ENCODE measurements around the gene UXS1.

The UXS1 gene

DNA sequence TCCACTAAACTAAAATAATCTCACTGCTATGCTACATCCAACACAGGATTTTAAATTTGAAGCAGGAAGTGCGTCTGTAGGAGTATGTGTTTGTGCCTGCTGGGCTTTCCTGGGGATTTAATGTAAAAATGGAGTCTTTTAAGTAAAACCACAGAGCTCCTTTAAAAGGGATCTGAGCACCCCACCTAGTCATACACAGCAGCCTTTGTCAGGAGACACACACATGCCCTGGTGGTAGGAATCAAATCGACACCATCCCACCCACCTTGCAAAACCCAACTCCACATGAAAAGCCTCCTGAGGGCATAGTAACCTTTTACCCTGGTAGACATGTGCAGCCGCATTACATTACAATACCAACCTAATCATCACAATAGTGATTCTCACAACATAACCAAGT, 29.1 kb downstream of the UXS1 start:
- Histone ChIP-seq H3K4me3 (ENCODE audit: low read length) (no peak overlapping the region), H3K9ac (ENCODE audit: low read length) (no peak overlapping the region), H3K4me1 (ENCODE audit: low read length) (peaks cover 15% of the 10 kb centered on the region)

DNA sequence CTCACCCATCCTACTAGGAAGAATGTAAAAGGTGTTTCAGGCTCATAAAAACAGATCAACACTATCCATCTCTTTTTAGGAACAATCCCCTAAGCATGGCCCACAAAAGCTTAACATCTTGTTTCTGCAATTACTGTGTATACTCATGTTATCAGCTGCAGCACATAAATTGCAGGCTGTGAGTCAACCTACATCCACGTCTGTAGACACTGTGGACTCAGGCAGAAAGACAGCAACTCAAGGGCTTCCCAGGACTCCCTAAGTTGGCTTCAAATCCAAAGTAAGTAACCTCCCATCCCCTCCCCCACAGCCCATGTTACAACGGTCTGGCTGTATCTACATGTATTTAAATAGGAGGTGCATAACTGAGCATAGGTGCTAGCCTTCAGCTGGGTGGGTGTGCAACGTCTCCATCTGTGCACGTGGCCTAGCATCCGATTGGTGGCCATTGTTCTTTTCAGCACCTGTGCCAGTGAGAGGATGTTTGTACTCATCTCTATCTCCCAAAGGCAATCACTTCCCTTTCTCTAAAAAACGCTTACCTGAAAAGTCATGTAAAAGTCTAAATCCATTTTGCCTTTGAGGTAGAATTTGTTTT, 30.1 kb downstream of the UXS1 start:
- peaks cover 14% of the 10 kb centered on the region; the same call in 1 of the 2 replicates for H3K79me2 ChIP-seq (ENCODE audit: low read length)
- no peaks in the 10 kb centered on the region for H3K27me3 ChIP-seq (ENCODE audit: low read depth, low read length)
- peaks cover 6% of the 10 kb centered on the region for H3K36me3 ChIP-seq (replicated peaks; ENCODE audit: low read depth, low read length)
- no peak overlapping the region for H2AFZ ChIP-seq (ENCODE audit: low read depth, low read length)
- H3K4me1 ChIP-seq (ENCODE audit: low read length), result peaks cover 15% of the 10 kb centered on the region
- no peaks in the 10 kb centered on the region for H3K9me3 ChIP-seq (ENCODE audit: insufficient read depth, low read length)
- no peak overlapping the region for H3K27ac ChIP-seq (ENCODE audit: low read length)
- no peak overlapping the region for H3K4me2 ChIP-seq (ENCODE audit: low read length)
- no peak for TF ChIP-seq EZH2phosphoT487 (IDR thresholded peaks at IDR 0.05; ENCODE audit: low read depth)
- TF ChIP-seq, protein P1, sequence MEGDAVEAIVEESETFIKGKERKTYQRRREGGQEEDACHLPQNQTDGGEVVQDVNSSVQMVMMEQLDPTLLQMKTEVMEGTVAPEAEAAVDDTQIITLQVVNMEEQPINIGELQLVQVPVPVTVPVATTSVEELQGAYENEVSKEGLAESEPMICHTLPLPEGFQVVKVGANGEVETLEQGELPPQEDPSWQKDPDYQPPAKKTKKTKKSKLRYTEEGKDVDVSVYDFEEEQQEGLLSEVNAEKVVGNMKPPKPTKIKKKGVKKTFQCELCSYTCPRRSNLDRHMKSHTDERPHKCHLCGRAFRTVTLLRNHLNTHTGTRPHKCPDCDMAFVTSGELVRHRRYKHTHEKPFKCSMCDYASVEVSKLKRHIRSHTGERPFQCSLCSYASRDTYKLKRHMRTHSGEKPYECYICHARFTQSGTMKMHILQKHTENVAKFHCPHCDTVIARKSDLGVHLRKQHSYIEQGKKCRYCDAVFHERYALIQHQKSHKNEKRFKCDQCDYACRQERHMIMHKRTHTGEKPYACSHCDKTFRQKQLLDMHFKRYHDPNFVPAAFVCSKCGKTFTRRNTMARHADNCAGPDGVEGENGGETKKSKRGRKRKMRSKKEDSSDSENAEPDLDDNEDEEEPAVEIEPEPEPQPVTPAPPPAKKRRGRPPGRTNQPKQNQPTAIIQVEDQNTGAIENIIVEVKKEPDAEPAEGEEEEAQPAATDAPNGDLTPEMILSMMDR (IDR thresholded peaks at IDR 0.05; ENCODE audit: low read depth, low read length), result no peak
- H4K20me1 ChIP-seq (ENCODE audit: insufficient read depth, low read length), result no peaks in the 10 kb centered on the region; the same call in none of the 2 replicates
- no peak overlapping the region for H3K9ac ChIP-seq (ENCODE audit: low read length)
- H3K4me3 ChIP-seq (ENCODE audit: low read length), result no peak overlapping the region

More for the DNA sequence above, 29.1 kb downstream of the UXS1 start:
- Histone ChIP-seq H3K4me2 (ENCODE audit: low read length) (no peak overlapping the region), H3K9me3 (ENCODE audit: insufficient read depth, low read length) (no peaks in the 10 kb centered on the region), H3K27me3 (ENCODE audit: low read depth, low read length) (no peaks in the 10 kb centered on the region), H3K36me3 (replicated peaks; ENCODE audit: low read depth, low read length) (peaks cover 6% of the 10 kb centered on the region), H3K27ac (ENCODE audit: low read length) (no peak overlapping the region), H2AFZ (ENCODE audit: low read depth, low read length) (no peak overlapping the region), H4K20me1 (ENCODE audit: insufficient read depth, low read length) (peaks cover 2% of the 10 kb centered on the region), H3K79me2 (ENCODE audit: low read length) (peaks cover 16% of the 10 kb centered on the region; the same call in 1 of the 2 replicates)
- no peak for TF ChIP-seq EZH2phosphoT487 (IDR thresholded peaks at IDR 0.05; ENCODE audit: low read depth)
- TF ChIP-seq, protein P1 (IDR thresholded peaks at IDR 0.05; ENCODE audit: low read depth, low read length), result no peak

DNA sequence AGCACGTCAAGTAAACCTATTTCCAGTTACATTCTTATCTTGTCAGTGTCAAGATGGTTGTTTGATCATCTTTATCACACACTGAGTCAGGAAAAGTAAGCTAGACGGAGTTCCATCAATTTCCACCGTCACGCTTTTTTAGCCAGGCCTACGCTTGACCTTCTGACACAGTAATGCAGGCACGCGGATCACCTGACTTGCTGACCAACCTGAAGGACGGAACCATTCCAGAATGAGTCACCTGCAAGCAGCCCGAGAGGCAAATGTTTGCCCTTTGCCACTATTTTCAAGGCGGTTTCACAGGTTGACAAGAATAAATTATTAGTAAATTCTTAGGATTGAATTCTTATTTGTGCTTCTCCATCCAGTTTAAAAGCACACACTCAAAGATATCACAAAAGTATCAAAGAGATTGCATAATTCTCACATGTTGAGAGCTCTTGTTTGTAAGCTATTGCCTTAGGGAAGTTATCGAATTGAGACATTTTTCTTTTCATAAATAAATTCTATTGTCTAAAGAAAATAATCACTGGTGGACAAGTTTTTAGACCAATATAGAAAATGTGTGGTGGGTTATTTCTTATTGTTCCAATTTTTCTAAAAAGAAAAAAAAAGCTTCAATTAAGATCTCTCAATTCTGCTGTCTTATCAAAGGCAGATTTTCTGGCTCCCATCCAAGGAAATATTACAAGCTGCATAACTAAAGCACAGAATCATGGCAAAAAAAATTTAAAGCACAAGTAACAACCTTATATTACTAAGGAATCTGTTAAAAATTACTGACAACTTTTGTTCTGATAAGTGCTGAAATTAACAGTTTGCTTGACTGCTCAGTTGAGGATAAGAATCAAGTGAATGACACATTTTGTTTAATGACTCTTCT, 31.9 kb downstream of the UXS1 start:
- TF ChIP-seq, protein P1 (IDR thresholded peaks at IDR 0.05; ENCODE audit: low read depth, low read length), result no peak
- no peak for TF ChIP-seq EZH2phosphoT487 (IDR thresholded peaks at IDR 0.05; ENCODE audit: low read depth)
- no peaks in the 10 kb centered on the region for H3K9me3 ChIP-seq (ENCODE audit: insufficient read depth, low read length)
- H3K27me3 ChIP-seq (ENCODE audit: low read depth, low read length), result no peaks in the 10 kb centered on the region
- peaks cover 9% of the 10 kb centered on the region; the same call in 1 of the 2 replicates for H3K79me2 ChIP-seq (ENCODE audit: low read length)
- peaks cover 8% of the 10 kb centered on the region; the same call in 1 of the 2 replicates for H3K4me1 ChIP-seq (ENCODE audit: low read length)
- no peak overlapping the region for H3K9ac ChIP-seq (ENCODE audit: low read length)
- no peak overlapping the region for H3K4me3 ChIP-seq (ENCODE audit: low read length)
- no peak overlapping the region for H3K4me2 ChIP-seq (ENCODE audit: low read length)
- H3K36me3 ChIP-seq (replicated peaks; ENCODE audit: low read depth, low read length), result peaks cover 10% of the 10 kb centered on the region
- H3K27ac ChIP-seq (ENCODE audit: low read length), result no peak overlapping the region
- H2AFZ ChIP-seq (ENCODE audit: low read depth, low read length), result no peak overlapping the region
- no peaks in the 10 kb centered on the region; the same call in 1 of the 2 replicates for H4K20me1 ChIP-seq (ENCODE audit: insufficient read depth, low read length)

DNA sequence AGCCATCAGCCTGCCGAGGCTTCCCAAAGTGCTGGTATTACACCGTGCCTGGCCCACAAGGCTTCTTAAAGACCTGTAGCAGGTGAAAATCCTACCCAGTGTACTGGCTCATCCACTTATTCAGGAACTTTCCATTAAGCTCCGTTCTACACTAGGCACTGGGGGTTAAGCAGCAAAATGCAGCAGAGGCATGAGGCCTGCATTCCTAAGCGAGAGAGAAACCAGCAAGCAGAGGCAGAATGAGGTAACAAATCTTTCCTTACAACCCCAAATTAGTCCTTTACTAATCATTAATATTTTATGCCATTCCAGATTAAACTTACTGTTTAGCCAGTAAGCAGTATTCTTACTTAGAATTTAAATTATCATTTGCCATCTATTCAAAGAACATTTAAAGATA, 32.8 kb downstream of the UXS1 start:
- no peaks in the 10 kb centered on the region; the same call in 1 of the 2 replicates for H4K20me1 ChIP-seq (ENCODE audit: insufficient read depth, low read length)
- H3K9me3 ChIP-seq (ENCODE audit: insufficient read depth, low read length), result no peaks in the 10 kb centered on the region
- H3K27me3 ChIP-seq (ENCODE audit: low read depth, low read length), result no peaks in the 10 kb centered on the region
- H3K79me2 ChIP-seq (ENCODE audit: low read length), result peaks cover 3% of the 10 kb centered on the region; the same call in 1 of the 2 replicates
- no peak for TF ChIP-seq EZH2phosphoT487 (IDR thresholded peaks at IDR 0.05; ENCODE audit: low read depth)
- TF ChIP-seq, protein P1 (IDR thresholded peaks at IDR 0.05; ENCODE audit: low read depth, low read length), result no peak
- peaks cover 8% of the 10 kb centered on the region; the same call in 1 of the 2 replicates for H3K4me1 ChIP-seq (ENCODE audit: low read length)
- peaks cover 10% of the 10 kb centered on the region for H3K36me3 ChIP-seq (replicated peaks; ENCODE audit: low read depth, low read length)
- no peak overlapping the region for H3K4me2 ChIP-seq (ENCODE audit: low read length)
- H3K4me3 ChIP-seq (ENCODE audit: low read length), result no peak overlapping the region
- H3K9ac ChIP-seq (ENCODE audit: low read length), result no peak overlapping the region
- H2AFZ ChIP-seq (ENCODE audit: low read depth, low read length), result no peak overlapping the region
- H3K27ac ChIP-seq (ENCODE audit: low read length), result no peak overlapping the region
